Activated T-cell treated with anti-CD3 and anti-CD28 coated beads, Interleukin-2, amount 50 U/mL, for 72 hours (primary cell): Measurements from ENCODE around the gene DOLPP1. TPM values are rescaled to one million over a fixed set of nuclear protein-coding genes. Genes with fewer than 3 reads are reported as not detected.
"Not testable (repeated sequence)": the region's sequence is repeated elsewhere in the genome, so short reads cannot be mapped to it uniquely, and the experiment has no call there.

Experiments used
- ATAC-seq, 2 donors: fragments of 150-1000 bp; cut with Tn5 transposase; replicated peaks in 1 of 2; 2 replicates each; pipeline ENCODE4 v1.10.0; 2021; ENCODE audit warnings: moderate library complexity in 2 of 2, mild to moderate bottlenecking in 1 of 2
- DNase-seq, 2 donors: peaks; one replicate each; pipeline ENCODE4 v3.0.0; 2021 to 2022; ENCODE audit warnings: mixed read lengths in 1 of 2
- H3K27ac Mint-ChIP-seq: one replicate; pipeline ENCODE4 v1.8.0; 2022; ENCODE audit warnings: mild to moderate bottlenecking, moderate library complexity, mixed read lengths
- H3K27me3 Mint-ChIP-seq: one replicate; pipeline ENCODE4 v1.8.0; 2022; ENCODE audit warnings: low read depth, mixed read lengths
- H3K36me3 Mint-ChIP-seq, 2 donors: one replicate each; pipeline ENCODE4 v1.8.0; 2022; ENCODE audit warnings: mixed read lengths in 2 of 2, mild to moderate bottlenecking in 1 of 2; ENCODE audit not compliant: insufficient read depth in 2 of 2
- H3K4me1 Mint-ChIP-seq: one replicate; pipeline ENCODE4 v1.8.0; 2022; ENCODE audit warnings: low read depth, mixed read lengths
- H3K4me3 Mint-ChIP-seq, 2 donors: one replicate each; pipeline ENCODE4 v1.8.0; 2022; ENCODE audit warnings: mild to moderate bottlenecking in 2 of 2, mixed read lengths in 2 of 2, moderate library complexity in 2 of 2
- H3K9me3 Mint-ChIP-seq, 2 donors: one replicate each; pipeline ENCODE4 v1.8.0; 2022; ENCODE audit warnings: mixed read lengths in 2 of 2
- total RNA-seq, 2 donors: library from RNA; stranded (reverse); gene quantifications; one replicate each; pipeline ENCODE4 v1.2.3, GENCODE V29; 2022

Gene DOLPP1
- total RNA-seq = 10 to 100 TPM; 17.1 to 22.3 TPM

GRCh38 chr9:129080601-129081387 is at the start of gene DOLPP1:
Gene DOLPP1, plus strand, starts transcription at chr9:129081111. Its CDS starts 21 bp downstream, at chr9:129081132.
- no peaks in the 10 kb centered on the region for H3K9me3 Mint-ChIP-seq
- DNase-seq (peak; percentile 99), ATAC-seq (peak; percentile 96 to 97)
- H3K4me1 Mint-ChIP-seq = peaks cover 34% of the 10 kb centered on the region
- no peaks in the 10 kb centered on the region for H3K27me3 Mint-ChIP-seq
- H3K4me3 Mint-ChIP-seq = peak within 1 kb of the TSS; percentile 95 to 98
- H3K36me3 Mint-ChIP-seq = no peaks in the 10 kb centered on the region
- H3K27ac Mint-ChIP-seq = peak within 1 kb of the TSS; percentile 83

GRCh38 chr9:129031514-129031913 is 49.4 kb upstream of the DOLPP1 start:
- Mint-ChIP-seq H3K9me3 (no peaks in the 10 kb centered on the region), H3K27me3 (no peaks in the 10 kb centered on the region), H3K27ac (no peak overlapping the region), H3K4me1 (peaks cover 37% of the 10 kb centered on the region), H3K36me3 (no peaks in the 10 kb centered on the region), H3K4me3 (no peak overlapping the region)
- DNase-seq (no peak), ATAC-seq (no peak)

DNA sequence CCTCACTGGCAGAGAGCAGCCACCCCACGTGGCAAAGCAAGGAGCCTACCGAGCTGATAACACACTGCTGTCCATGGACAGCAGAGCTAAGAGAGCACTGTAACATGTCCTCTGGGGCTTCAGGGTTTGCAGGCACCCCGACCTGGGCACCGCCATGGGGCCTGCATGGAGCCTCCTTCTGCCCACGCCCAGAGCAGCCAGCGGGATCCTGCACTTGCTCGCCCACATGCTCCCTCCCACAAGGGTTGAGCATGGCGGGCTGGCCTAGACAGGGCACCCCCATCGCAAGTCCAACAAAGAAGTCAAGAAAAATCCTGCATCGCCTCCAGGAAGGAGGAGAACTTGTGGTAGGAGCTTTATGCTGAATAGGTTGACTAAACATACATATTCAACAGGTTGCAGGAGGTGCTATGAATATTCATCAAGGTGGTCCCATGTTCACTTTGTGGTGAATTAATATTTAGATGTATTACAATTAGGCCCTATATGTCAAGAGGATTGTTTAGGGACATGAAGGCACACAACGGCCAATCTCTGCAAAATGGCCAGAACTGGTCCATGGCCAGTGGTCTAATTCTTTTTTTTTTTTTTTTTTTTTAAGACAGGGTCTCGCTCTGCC is 48.3 kb upstream of the DOLPP1 start:
- DNase-seq (no peak), ATAC-seq (no peak)
- no peak overlapping the region for H3K27ac Mint-ChIP-seq

GRCh38 chr9:129033216-129033615 is 47.7 kb upstream of the DOLPP1 start:
- H3K4me1 Mint-ChIP-seq = peaks cover 40% of the 10 kb centered on the region
- no peaks in the 10 kb centered on the region for H3K9me3 Mint-ChIP-seq
- no peak for ATAC-seq
- H3K27me3 Mint-ChIP-seq = no peaks in the 10 kb centered on the region
- H3K4me3 Mint-ChIP-seq = no peak overlapping the region
- no peak for DNase-seq
- peaks cover 2 to 3% of the 10 kb centered on the region in 2 donors for H3K36me3 Mint-ChIP-seq
- H3K27ac Mint-ChIP-seq = no peak overlapping the region

More for the DNA sequence above, 48.3 kb upstream of the DOLPP1 start:
- H3K27me3 Mint-ChIP-seq = no peaks in the 10 kb centered on the region
- H3K4me3 Mint-ChIP-seq = no peak overlapping the region
- H3K9me3 Mint-ChIP-seq = no peaks in the 10 kb centered on the region
- H3K36me3 Mint-ChIP-seq = peaks cover 2 to 3% of the 10 kb centered on the region in 2 donors
- peaks cover 35% of the 10 kb centered on the region for H3K4me1 Mint-ChIP-seq

- Mint-ChIP-seq H3K4me1 (peaks cover 27% of the 10 kb centered on the region), H3K4me3 (peak overlapping the region; percentile 78 to 98), H3K27ac (peak overlapping the region; percentile 4)
- ATAC-seq = peak in 1 of 2 donors; percentile 1
- not testable (repeated sequence) for H3K27me3 Mint-ChIP-seq, H3K9me3 Mint-ChIP-seq, H3K36me3 Mint-ChIP-seq, DNase-seq
Observed at GRCh38 chr9:129035838-129036237, 45.1 kb upstream of the DOLPP1 start.

GRCh38 chr9:129036241-129036922 is 44.5 kb upstream of the DOLPP1 start, which contains the start of gene MIGA2:
Gene MIGA2, plus strand, starts transcription at chr9:129036626. Its CDS starts 3,969 bp downstream, at chr9:129040595.
- Mint-ChIP-seq H3K9me3 (no peaks in the 10 kb centered on the region), H3K4me3 (peak within 1 kb of the TSS; percentile 78 to 98), H3K27me3 (no peaks in the 10 kb centered on the region), H3K36me3 (peaks cover 2 to 3% of the 10 kb centered on the region in 2 donors), H3K4me1 (peaks cover 27% of the 10 kb centered on the region), H3K27ac (peak within 1 kb of the TSS; percentile 53)
- ATAC-seq (peak; percentile 99), DNase-seq (peak; percentile 94 to 97)

GRCh38 chr9:129036923-129037766 is 43.8 kb upstream of the DOLPP1 start:
- Mint-ChIP-seq H3K27ac (peak overlapping the region; percentile 53), H3K36me3 (peaks cover 2 to 3% of the 10 kb centered on the region in 2 donors), H3K4me1 (peaks cover 27% of the 10 kb centered on the region), H3K27me3 (no peaks in the 10 kb centered on the region), H3K4me3 (peak overlapping the region; percentile 78 to 98), H3K9me3 (no peaks in the 10 kb centered on the region)
- ATAC-seq (no peak), DNase-seq (no peak)

GRCh38 chr9:129037767-129038098 is 43.2 kb upstream of the DOLPP1 start:
- no peak for ATAC-seq
- Mint-ChIP-seq H3K9me3 (no peaks in the 10 kb centered on the region), H3K36me3 (peaks cover 2 to 4% of the 10 kb centered on the region in 2 donors), H3K4me3 (peak overlapping the region; percentile 78 to 98), H3K27ac (no peak overlapping the region), H3K27me3 (no peaks in the 10 kb centered on the region), H3K4me1 (peaks cover 27% of the 10 kb centered on the region)
- DNase-seq = no peak

- ATAC-seq (no peak), DNase-seq (no peak)
- H3K9me3 Mint-ChIP-seq = no peaks in the 10 kb centered on the region
- H3K4me3 Mint-ChIP-seq = peak overlapping the region; percentile 78 to 98
- H3K27me3 Mint-ChIP-seq = no peaks in the 10 kb centered on the region
- no peak overlapping the region for H3K27ac Mint-ChIP-seq
- H3K36me3 Mint-ChIP-seq = peaks cover 2 to 6% of the 10 kb centered on the region in 2 donors
- H3K4me1 Mint-ChIP-seq = peaks cover 27% of the 10 kb centered on the region
Observed at GRCh38 chr9:129038109-129038852, 42.6 kb upstream of the DOLPP1 start.

GRCh38 chr9:129040113-129040643 is 40.7 kb upstream of the DOLPP1 start:
- Mint-ChIP-seq H3K9me3 (no peaks in the 10 kb centered on the region), H3K4me3 (no peak overlapping the region), H3K36me3 (peaks cover 2 to 10% of the 10 kb centered on the region in 2 donors), H3K27ac (no peak overlapping the region), H3K27me3 (no peaks in the 10 kb centered on the region), H3K4me1 (peaks cover 27% of the 10 kb centered on the region)
- ATAC-seq (no peak), DNase-seq (no peak)

DNA sequence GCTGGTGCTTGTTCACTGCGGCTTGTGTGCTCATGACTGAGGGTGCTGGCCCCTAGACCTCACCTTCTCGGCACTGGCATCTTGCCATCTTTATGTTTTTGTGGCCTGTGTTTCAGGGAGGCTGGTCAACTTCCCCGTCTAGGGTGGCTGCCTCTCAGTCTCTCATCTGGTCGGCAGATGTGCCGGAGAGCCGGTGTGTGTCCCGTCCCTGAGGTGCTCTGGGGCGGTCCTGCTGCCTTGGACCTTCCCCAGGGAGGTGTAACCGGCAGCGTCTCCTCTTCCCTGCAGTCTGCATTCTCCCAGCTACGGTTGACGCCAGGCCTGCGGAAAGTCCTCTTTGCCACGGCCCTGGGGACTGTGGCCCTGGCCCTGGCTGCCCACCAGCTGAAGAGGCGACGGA is 38.9 kb upstream of the DOLPP1 start:
- DNase-seq (no peak), ATAC-seq (no peak)
- Mint-ChIP-seq H3K27me3 (no peaks in the 10 kb centered on the region), H3K4me1 (peaks cover 17% of the 10 kb centered on the region), H3K4me3 (no peak overlapping the region), H3K27ac (no peak overlapping the region), H3K36me3 (peaks cover 0 to 7% of the 10 kb centered on the region in 2 donors), H3K9me3 (no peaks in the 10 kb centered on the region)

GRCh38 chr9:129052592-129052991 is 28.3 kb upstream of the DOLPP1 start:
- Mint-ChIP-seq H3K9me3 (no peaks in the 10 kb centered on the region), H3K27me3 (no peaks in the 10 kb centered on the region), H3K36me3 (no peaks in the 10 kb centered on the region), H3K4me1 (no peaks in the 10 kb centered on the region), H3K27ac (no peak overlapping the region), H3K4me3 (no peak overlapping the region)
- ATAC-seq = no peak
- no peak for DNase-seq
